Stimulated activated CD4-positive, alpha-beta T cell treated with anti-CD3 and anti-CD28 coated beads, Interleukin-1b, Interleukin-23, amount 100 ng/mL, for 48 hours (primary cell): ENCODE measurements around the gene VKORC1L1.
"Not testable (repeated sequence)": the region's sequence is repeated elsewhere in the genome, so short reads cannot be mapped to it uniquely, and the experiment has no call there.

ENCODE experiments used
- DNase-seq: peaks from one replicate; pipeline ENCODE4 v3.0.0-alpha.2; 2020

The VKORC1L1 gene

DNA sequence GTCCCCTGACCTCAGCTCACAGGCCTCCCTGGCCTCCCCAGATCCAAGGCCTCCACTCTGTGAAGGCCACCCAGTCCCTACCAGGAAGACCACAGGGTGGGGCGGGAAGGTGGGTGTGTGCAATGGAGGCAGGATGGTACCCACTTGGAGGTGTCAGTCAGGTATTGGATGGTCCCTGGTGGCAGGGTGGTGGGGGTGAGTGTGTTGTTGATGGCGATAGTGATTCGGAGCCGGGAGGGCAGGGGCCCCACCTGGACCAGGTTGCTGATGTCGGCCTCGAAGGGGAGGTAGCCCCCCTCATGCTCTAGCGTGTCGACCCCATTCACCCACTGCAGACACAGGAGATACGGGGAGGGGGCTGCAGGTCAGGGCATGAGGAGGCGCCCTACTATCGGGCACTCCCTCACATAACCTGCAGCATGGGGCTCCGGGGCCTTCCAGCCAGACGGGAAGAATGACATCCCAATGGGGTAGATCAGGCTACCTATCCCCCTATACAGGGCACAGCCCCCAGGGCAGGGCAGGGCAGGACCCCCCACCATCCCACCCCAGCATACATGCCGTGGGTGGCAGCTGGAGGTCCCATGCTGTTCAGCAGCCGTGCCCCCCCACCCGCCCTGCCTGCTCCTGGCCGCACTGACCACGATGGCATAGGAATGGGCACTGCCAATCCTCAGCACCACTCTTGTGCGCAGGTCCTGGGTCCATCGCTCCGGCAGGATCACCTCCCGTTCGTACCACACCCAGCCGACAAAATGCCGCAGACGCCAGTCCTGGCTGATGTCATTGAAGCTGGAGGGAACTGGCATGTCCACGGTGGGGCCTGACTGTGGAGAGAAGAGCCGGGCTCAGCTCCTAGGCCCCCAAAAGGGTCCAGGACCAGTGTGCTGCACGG is 107.0 kb downstream of the VKORC1L1 start:
- no peak for DNase-seq

DNA sequence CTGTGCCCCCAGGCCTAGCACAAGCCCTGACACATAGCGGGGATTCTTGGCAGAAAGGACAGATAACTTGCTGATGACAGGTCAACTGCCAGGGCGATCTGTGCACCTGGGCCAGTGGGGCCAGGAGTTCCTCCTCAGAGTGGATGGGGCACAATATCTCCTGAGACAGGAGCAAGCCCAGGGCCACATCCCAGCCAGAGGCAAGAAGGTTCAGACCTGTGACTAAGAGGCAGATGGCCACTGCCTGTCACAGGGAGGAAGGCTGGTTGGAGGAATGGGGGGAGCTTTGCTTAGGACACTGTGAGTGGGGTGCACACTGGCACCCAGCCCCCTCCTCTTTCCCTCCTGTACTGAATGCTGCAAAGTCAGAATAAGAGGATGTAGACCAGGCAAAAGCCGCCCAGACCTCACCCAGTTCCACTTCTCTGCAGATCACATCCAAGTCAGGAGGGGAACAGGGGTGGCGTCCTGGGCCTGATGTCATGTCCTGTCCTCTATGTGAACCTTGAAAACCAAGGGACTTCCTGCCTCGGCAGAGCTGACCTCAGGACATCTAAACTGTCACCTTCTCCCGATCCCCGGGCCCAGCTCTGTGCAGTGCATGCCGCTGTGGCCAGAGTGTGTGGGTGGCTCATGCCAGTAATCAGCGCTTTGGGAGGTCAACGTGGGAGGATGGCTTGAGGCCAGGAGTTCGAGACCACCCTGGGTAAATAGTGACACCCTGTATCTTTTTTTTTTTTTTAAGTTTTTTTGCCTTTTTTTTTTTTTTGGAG is 107.8 kb downstream of the VKORC1L1 start:
- peak; percentile 60 for DNase-seq

DNA sequence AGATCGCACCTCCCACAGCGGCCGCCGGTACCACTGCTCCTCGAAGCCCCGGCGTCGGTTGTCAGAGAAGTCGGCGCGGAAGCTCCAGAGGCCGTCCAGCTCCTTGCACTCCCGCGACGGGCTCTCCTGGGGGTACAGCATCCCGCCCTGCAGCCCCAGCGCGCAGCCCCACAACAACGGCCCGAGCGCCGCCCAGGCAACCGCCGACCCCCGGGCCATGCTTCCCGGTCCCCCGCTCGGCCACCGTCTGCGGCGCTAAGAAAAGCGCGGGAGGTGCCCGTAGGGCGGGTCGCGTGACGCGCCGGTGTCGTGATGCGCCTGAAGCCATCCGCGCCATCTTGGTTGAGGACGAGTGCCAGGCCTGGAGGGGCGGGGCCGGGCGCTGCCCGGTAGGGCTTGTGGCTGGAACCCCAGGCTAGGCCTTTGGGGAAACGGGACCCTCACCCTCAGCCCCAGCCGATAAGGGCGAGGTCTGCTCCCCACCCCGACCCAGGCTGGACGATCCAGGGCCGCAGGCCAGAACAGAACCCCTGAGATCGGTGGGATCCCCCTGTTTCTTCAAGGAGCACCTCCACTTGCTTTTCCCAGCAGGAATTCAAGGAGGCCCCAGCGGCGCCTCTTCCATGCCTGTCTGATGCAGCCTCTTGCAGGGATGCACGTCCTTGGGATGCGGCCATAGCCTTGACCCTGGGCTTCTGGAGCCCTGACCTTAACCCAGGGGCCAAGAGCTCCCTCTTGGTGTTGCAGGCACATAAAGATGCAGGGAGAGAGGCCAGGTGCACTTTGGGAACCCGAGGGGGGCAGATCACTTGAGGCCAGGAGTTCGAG is 109.3 kb downstream of the VKORC1L1 start, which contains the start of gene GUSB:
GUSB (minus strand) TSS at position 249 of the 828 bp plus-strand sequence; CDS start at position 219, 30 bp downstream.
- peak; percentile 92 for DNase-seq

DNA sequence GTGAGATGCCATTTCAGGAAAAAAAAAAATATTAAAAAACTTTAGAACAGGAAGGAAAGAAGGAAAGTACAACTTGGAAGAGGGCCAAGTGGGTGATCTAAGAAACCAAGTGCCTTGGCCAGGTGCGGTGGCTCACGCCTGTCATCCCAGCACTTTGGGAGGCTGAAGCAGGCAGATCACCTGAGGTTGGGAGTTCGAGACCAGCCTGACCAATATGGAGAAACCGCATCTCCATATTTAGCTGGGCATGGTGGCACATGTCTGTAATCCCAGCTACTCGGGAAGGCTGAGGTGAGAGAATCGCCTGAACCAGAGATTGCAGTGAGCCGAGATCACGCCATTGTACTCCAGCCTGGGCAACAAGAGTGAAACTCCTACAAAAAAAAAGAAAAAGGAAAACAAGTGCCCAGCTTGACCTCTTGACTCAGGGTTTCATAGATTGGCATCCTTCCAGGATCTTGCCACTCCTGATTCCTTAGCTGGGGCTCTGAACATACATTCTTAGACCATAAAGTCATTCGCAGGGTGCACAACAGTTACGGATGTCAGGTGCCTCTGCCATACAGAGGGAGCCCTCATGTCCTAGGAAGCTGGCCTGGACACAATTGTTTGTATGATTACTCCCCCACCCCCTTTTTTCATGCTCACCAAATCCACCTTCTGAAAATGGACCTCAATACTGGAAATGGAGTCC is 111.2 kb downstream of the VKORC1L1 start:
- DNase-seq: no peak

DNA sequence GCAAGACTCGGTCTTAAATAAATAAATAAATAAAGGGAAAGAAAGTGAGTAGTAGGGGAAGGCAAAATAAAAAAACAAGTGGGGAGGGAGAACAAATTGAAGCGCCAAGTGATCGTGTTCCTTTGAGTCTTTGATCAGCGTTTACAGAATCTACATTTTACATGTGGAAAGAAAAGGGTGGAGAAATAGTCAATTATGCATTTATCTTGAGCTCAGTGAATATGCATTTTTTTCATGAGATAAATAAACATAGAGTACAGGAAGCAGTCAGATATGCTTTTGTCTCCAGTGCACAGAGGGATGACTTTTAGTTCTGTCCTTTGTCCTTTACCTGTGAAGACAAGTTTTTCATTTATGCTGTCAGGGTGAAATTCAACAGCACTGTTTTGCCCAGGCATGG is 115.2 kb downstream of the VKORC1L1 start:
- DNase-seq: no peak

DNA sequence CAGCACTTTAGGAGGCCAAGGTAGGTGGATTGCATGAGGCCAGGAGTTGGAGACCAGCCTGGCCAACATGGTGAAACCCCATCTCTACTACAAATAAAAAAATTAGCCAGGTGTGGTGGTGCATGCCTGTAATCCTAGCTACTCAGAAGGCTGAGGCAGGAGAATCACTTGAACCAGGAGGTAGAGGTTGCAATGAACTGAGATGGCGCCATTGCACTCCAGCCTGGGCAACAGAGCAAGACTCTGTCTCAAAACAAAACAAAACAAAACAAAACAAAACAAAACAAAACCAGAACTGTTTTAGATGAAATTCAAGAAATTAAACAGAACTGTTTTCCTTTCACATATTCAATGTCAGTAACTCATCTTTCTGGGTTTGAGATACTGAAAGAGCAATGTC is 115.6 kb downstream of the VKORC1L1 start:
- DNase-seq: not testable (repeated sequence)

DNA sequence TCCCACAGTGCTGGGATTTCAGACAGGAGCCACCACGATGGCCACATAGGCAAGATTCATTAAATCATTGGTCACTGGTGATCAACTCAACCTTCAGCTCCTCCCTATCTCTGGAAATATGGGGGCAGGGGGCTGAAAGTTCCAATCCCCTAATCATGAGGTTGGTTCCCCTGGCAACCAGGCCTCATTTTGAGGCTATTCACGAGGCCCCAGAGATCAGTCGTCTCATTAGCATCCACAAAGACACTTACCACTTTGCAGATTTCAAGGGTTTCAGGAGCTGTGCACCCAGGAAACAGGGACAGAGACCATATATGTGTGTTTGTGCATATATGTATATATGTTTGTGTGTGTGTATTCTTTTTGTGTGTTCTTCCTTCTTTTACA is 116.8 kb downstream of the VKORC1L1 start:
- DNase-seq: no peak

DNA sequence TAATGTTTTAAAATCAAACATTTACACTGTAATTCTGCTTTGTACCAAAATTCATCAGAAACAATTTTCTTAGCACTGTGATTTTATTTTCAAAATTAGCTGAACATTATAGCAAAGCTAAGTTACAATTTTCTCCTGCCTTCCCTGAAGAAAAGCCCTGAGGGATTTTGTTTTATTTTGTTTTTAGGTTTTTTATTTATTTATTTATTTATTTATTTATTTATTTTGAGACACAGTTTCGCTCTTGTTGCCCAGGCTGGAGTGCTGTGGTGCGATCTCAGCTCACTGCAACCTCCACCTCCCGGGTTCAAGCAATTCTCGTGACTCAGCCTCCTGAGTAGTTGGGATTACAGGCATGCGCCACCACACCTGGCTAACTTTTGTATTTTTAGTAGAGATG is 119.0 kb downstream of the VKORC1L1 start:
- DNase-seq: not testable (repeated sequence)

DNA sequence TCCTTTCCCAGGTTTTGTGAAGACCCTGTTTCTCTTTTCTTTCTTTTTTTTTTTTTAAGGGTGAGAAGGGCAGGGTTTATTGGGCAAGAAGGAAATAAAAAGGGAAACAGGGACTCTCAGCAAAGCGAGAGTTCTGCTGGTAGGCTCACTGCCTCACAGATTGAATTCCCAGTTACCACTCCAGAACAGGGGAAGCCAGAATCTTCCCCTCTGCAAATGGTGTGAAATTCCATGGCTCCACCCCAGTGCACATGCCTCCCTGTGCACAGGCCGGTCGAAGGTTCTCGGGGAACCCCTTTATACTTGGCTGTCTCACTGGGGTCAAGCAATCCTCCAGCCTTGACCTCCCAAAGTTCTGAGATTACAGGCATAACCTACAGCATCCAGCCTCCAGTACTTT is 119.7 kb downstream of the VKORC1L1 start:
- DNase-seq: no peak

DNA sequence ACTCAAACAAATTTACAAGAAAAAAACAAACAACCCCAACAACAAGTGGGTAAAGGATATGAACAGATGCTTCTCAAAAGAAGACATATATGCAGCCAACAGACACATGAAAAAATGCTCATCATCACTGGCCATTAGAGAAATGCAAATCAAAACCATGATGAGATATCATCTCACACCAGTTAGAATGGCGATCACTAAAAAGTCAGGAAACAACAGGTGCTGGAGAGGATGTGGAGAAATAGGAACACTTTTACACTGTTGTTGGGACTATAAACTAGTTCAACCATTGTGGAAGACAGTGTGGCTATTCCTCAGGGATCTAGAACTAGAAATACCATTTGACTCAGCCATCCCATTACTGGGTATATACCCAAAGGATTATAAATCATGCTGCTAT is 122.1 kb downstream of the VKORC1L1 start:
- not testable (repeated sequence) for DNase-seq

DNA sequence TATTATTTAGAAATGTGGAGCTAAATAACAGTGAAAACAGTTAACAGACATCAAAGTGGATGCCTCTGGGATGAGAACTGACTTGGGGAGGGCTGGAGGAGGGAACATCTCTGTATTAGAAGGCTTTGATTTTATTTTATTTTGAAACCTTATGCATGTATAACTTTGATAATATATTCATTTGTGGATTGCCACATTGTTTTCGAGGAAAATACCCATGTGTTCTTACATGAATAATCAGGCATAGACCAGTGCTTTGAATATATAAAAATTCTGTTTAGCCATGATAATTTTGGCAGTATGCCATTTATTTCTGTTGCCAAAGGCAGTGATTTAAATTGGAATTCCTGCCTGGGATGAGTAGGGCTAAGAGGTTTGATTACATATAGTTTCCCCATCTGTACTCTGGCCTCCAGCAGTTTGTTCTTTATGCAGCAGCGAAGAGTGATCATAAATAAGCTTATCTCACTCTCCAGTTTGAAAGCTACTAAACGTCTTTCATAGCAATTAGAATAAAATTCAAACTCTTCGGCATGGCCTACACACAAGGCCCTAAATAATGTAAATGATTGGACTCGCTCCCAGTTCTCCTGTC is 128.0 kb downstream of the VKORC1L1 start:
- not testable (repeated sequence) for DNase-seq

DNA sequence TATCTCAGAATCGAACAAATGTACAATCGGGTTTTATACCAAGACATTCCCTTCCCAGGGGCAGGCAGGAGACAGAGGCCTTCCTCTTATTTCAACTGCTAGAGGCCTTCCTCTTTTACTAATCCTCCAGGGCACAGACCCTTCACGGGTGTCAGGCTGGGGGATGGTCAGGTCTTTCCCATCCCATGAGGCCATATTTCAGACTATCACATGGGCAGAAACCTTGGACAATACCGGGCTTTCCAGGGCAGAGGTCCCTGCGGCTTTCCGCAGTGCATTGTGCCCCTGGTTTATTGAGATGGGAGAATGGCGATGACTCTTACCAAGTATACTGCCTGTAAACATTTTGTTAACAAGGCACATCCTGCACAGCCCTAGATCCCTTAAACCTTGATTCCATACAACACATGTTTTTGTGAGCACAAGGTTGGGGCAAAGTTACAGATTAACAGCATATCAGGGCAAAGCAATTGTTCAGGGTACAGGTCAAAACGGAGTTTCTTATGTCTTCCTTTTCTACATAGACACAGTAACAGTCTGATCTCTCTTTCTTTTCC is 132.3 kb downstream of the VKORC1L1 start:
- DNase-seq: not testable (repeated sequence)

DNA sequence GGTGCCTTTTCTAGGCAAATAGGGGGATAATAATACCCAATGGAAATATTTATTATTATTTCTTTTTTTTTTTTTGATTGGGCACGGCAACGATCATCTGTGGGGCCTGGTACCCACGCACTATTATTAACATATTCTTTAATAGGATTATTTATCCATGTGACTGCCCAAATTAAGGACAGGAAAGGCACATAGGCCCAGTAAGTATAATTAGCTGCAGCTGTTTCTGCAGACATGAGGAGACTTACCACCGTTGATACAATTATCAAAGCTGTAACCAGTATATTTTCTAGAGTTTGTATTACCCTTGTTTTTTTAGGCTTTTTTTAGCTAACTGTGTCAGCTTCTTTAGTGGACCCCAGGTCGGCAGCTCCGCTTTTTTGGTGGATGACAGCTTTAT is 134.4 kb downstream of the VKORC1L1 start:
- no peak for DNase-seq
